ENCODE data around the gene RUBCNL.

GRCh38 chr13:46373623-46374022, 13.4 kb downstream of the RUBCNL start:
- TF ChIP-seq, protein P1, sequence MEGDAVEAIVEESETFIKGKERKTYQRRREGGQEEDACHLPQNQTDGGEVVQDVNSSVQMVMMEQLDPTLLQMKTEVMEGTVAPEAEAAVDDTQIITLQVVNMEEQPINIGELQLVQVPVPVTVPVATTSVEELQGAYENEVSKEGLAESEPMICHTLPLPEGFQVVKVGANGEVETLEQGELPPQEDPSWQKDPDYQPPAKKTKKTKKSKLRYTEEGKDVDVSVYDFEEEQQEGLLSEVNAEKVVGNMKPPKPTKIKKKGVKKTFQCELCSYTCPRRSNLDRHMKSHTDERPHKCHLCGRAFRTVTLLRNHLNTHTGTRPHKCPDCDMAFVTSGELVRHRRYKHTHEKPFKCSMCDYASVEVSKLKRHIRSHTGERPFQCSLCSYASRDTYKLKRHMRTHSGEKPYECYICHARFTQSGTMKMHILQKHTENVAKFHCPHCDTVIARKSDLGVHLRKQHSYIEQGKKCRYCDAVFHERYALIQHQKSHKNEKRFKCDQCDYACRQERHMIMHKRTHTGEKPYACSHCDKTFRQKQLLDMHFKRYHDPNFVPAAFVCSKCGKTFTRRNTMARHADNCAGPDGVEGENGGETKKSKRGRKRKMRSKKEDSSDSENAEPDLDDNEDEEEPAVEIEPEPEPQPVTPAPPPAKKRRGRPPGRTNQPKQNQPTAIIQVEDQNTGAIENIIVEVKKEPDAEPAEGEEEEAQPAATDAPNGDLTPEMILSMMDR (IDR thresholded peaks at IDR 0.05), result no peak
- TF ChIP-seq POLR2A (IDR thresholded peaks at IDR 0.05) (no peak), POLR2AphosphoS5 (IDR thresholded peaks at IDR 0.05; ENCODE audit: insufficient read depth in 1 of 2, low read depth in 1 of 2) (no peak)
